Endothelial cell of umbilical vein (primary cell): Measurements from ENCODE around the gene PRKCQ. TPM values are rescaled to one million over a fixed set of nuclear protein-coding genes. Genes with fewer than 3 reads are reported as not detected.
A peak's percentile ranks its signal among the peaks of the same experiment; 100 is the strongest.

Source experiments
- BruUV-seq: library from RNA; stranded (reverse); fragments of 400-500 nt; replicated peaks from 2 replicates; lab custom pipeline; 2021; lab: Mats Ljungman, UMichigan
- CTCF ChIA-PET: fragments of 300-600, 350-600 bp; sonication (Branson Sonifier 250); formaldehyde crosslinking; loops from one replicate; lab custom pipeline; 2021; ENCODE audit warnings: antibody characterized with exemption, inconsistent platforms; lab: Charles Lee
- POLR2A ChIA-PET: fragments of 300-600, 350-600 bp; sonication (Branson Sonifier 250); formaldehyde crosslinking; loops from one replicate; lab custom pipeline; 2021; ENCODE audit warnings: antibody characterized with exemption, inconsistent platforms; lab: Charles Lee
- DNase-seq: peaks from one replicate; pipeline ENCODE4 v3.0.0-alpha.2; 2011; ENCODE audit warnings: low read depth, low spot score
- FAIRE-seq: peaks from 2 replicates; lab custom pipeline; 2011; peaks lifted over from hg19 to GRCh38; lab: Jason Lieb, UNC
- H2AFZ ChIP-seq: 2 replicates; pipeline ENCODE4 v1.6.0; 2012; ENCODE audit warnings: low read depth, low read length, control low read depth, inconsistent platforms
- H3K27ac ChIP-seq: 2 replicates; pipeline ENCODE4 v1.5.1; 2011; ENCODE audit warnings: low read depth, mild to moderate bottlenecking, control low read depth, low read length, moderate library complexity; ENCODE audit not compliant: insufficient read depth
- H3K27me3 ChIP-seq, 2 experiments: 2 replicates each; pipeline versions ENCODE4 v1.6.0 to v1.6.1; 2011; ENCODE audit warnings: low read length in 2 of 2, mixed read lengths in 1 of 2; ENCODE audit not compliant: control insufficient read depth in 2 of 2, insufficient read depth in 2 of 2
- H3K36me3 ChIP-seq, 2 experiments: 2 replicates in 1 of 2; 3 replicates in 1 of 2; pipeline ENCODE4 v1.5.1; 2011; ENCODE audit warnings: low read length in 2 of 2, mild to moderate bottlenecking in 1 of 2, moderate library complexity in 1 of 2; ENCODE audit not compliant: control insufficient read depth in 2 of 2, insufficient read depth in 2 of 2; ENCODE audit errors: extremely low read depth in 1 of 2
- H3K4me1 ChIP-seq: 3 replicates; pipeline ENCODE4 v1.5.1; 2011; ENCODE audit warnings: mild to moderate bottlenecking, low read length; ENCODE audit not compliant: control insufficient read depth, insufficient read depth; ENCODE audit errors: extremely low read depth
- H3K4me2 ChIP-seq: 2 replicates; pipeline ENCODE4 v1.6.1; 2011; ENCODE audit warnings: low read length, control low read depth, mixed read lengths; ENCODE audit not compliant: insufficient read depth
- H3K4me3 ChIP-seq, 3 experiments: fragments of 200-600 bp in 1 of 3; sonication (generic), shearing (Covaris generic) in 1 of 3; replicated peaks in 1 of 3; 2 replicates each; pipeline ENCODE4 v1.5.1; 2011 to 2016; ENCODE audit warnings: control low read depth in 3 of 3, low read length in 3 of 3, mild to moderate bottlenecking in 2 of 3, inconsistent platforms in 1 of 3, low read depth in 1 of 3, moderate library complexity in 1 of 3; ENCODE audit not compliant: insufficient read depth in 1 of 3
- H3K79me2 ChIP-seq: 2 replicates; pipeline ENCODE4 v1.6.0; 2012; ENCODE audit warnings: low read length, inconsistent platforms; ENCODE audit not compliant: control insufficient read depth, insufficient read depth
- H3K9ac ChIP-seq: replicated peaks from 2 replicates; pipeline ENCODE3; 2011; ENCODE audit warnings: low read length, control low read depth; ENCODE audit not compliant: insufficient read depth; ENCODE audit errors: extremely low read depth
- H3K9me1 ChIP-seq: replicated peaks from 3 replicates; pipeline ENCODE4 v1.6.0; 2011; ENCODE audit warnings: mild to moderate bottlenecking, low read length; ENCODE audit not compliant: control insufficient read depth, insufficient read depth; ENCODE audit errors: extremely low read depth
- H3K9me3 ChIP-seq: replicated peaks from 2 replicates; pipeline ENCODE4 v1.5.1; 2012; ENCODE audit warnings: low read length, inconsistent platforms; ENCODE audit not compliant: control insufficient read depth, insufficient read depth
- H4K20me1 ChIP-seq: replicated peaks from 2 replicates; pipeline ENCODE3; 2011; ENCODE audit warnings: mild to moderate bottlenecking, low read length; ENCODE audit not compliant: control insufficient read depth, insufficient read depth; ENCODE audit errors: extremely low read depth
- CTCF ChIP-seq, 2 donors: IDR thresholded peaks; 1 replicate in 1 of 2; 2 replicates in 1 of 2; pipeline ENCODE4 v1.5.1; 2011; ENCODE audit warnings: low read length in 2 of 2, mild to moderate bottlenecking in 2 of 2, moderate library complexity in 2 of 2, control low read depth in 1 of 2, inconsistent platforms in 1 of 2, low read depth in 1 of 2; ENCODE audit not compliant: insufficient read depth in 1 of 2; ENCODE audit errors: extremely low read depth in 1 of 2
- EZH2 ChIP-seq: IDR thresholded peaks from 2 replicates; pipeline ENCODE4 v1.6.1; 2012; ENCODE audit warnings: borderline replicate concordance, low read depth, mild to moderate bottlenecking, moderate library complexity, low read length, inconsistent platforms; ENCODE audit not compliant: severe bottlenecking
- FOS ChIP-seq: IDR thresholded peaks from 2 replicates; pipeline ENCODE4 v1.6.1; 2011; ENCODE audit warnings: mild to moderate bottlenecking, low read length, moderate library complexity, borderline replicate concordance; ENCODE audit not compliant: insufficient read depth
- GATA2 ChIP-seq: IDR thresholded peaks from 2 replicates; pipeline ENCODE4 v1.7.0; 2011; ENCODE audit warnings: low read depth, mild to moderate bottlenecking, moderate library complexity, mixed read lengths, low read length; ENCODE audit not compliant: insufficient read length, insufficient read depth
- MAX ChIP-seq: IDR thresholded peaks from 2 replicates; pipeline ENCODE4 v1.6.1; 2011; ENCODE audit not compliant: insufficient read depth, insufficient read length
- POLR2A ChIP-seq: IDR thresholded peaks from 2 replicates; pipeline ENCODE4 v1.6.1; 2012; ENCODE audit warnings: low read depth, mild to moderate bottlenecking, control low read depth, low read length
- dilution Hi-C: fragments of 300-500 bp; cut with MboI; formaldehyde crosslinking; loops from one replicate; pipeline ENCODE4 v1.15.0; 2019; ENCODE audit warnings: low sequenced_read_pairs; ENCODE audit not compliant: extremely low pct_ligation_motif_present
- intact Hi-C: fragments of 100-400 bp; cut with micrococcal nuclease; formaldehyde crosslinking; loops from one replicate; pipeline ENCODE4 v1.10.0; 2022
- polyA plus RNA-seq, 4 experiments: library from polyadenylated mRNA; depleted of rRNA in 3 of 4; stranded (reverse) in 3 of 4; unstranded in 1 of 4; fragments of >200 nt; gene quantifications; 2 replicates each; pipeline versions ENCODE4 v1.2.1 to v1.2.3, GENCODE V29; 2011 to 2012; ENCODE audit warnings: missing spikeins in 1 of 4
- total RNA-seq: library from RNA; stranded (reverse); gene quantifications from 2 replicates; pipeline ENCODE4 v1.2.3, GENCODE V29; 2021

Gene PRKCQ
- total and polyA plus RNA-seq, 2 donors (not counting 3 experiments of a cell fraction or from before 2014, with no cell fraction given), result 0.32 to 0.55 TPM

- TF ChIP-seq GATA2 (no peak), CTCF (IDR thresholded peaks at IDR 0.05; ENCODE audit: extremely low read depth in 1 of 2, insufficient read depth in 1 of 2, low read depth in 1 of 2, low read length in 2 of 2) (peak; percentile 39 to 44)
- no peak overlapping the region for H2AFZ ChIP-seq
- no peak overlapping the region for H3K4me3 ChIP-seq
- H4K20me1 ChIP-seq, result no peaks in the 10 kb centered on the region
- peaks cover 6 to 7% of the 10 kb centered on the region in 2 experiments for H3K27me3 ChIP-seq
- no peak overlapping the region for H3K27ac ChIP-seq
- intact Hi-C loops, result loop anchor here (1.0 to 10.0 kb wide), 4 partner anchors 164 to 1268 kb away; partner anchors contain the start of gene PRKCQ
- H3K9ac ChIP-seq, result no peak overlapping the region
- POLR2A ChIA-PET, result no interaction called here
- H3K9me1 ChIP-seq, result no peaks in the 10 kb centered on the region
- no peaks in the 10 kb centered on the region for H3K9me3 ChIP-seq
- H3K4me1 ChIP-seq, result no peaks in the 10 kb centered on the region
- dilution Hi-C loops, result no loop called here
- H3K4me2 ChIP-seq, result no peak overlapping the region
- H3K79me2 ChIP-seq, result no peaks in the 10 kb centered on the region
- peak; percentile 71 for FAIRE-seq
- CTCF ChIA-PET, result interaction anchor here (1.0 to 2.0 kb wide), 4 partner anchors 250 to 1270 kb away, joined by 3 to 23 read pairs (median 8); no protein-coding TSS in a partner anchor
- no peaks in the 10 kb centered on the region for H3K36me3 ChIP-seq
- peak; percentile 71 for DNase-seq
- BruUV-seq, result no TSS peak
Observed at GRCh38 chr10:6416892-6417512, 163.1 kb downstream of the PRKCQ start.

GRCh38 chr10:6411436-6411835, 168.6 kb downstream of the PRKCQ start:
- intact Hi-C loops (loop anchor here (10.0 kb wide), 1 partner anchor 1273 kb away; no protein-coding TSS in a partner anchor), dilution Hi-C loops (no loop called here)
- ChIA-PET POLR2A (no interaction called here), CTCF (interaction anchor here (0.7 to 3.7 kb wide), 2 partner anchors 10 to 555 kb away, joined by 3 to 43 read pairs; no protein-coding TSS in a partner anchor)
- Histone ChIP-seq H3K9me3 (no peaks in the 10 kb centered on the region), H3K27me3 (peaks cover 0 to 8% of the 10 kb centered on the region in 2 experiments), H4K20me1 (no peaks in the 10 kb centered on the region), H3K4me2 (no peak overlapping the region), H3K36me3 (no peaks in the 10 kb centered on the region), H3K79me2 (no peaks in the 10 kb centered on the region), H3K9ac (no peak overlapping the region), H3K27ac (no peak overlapping the region), H2AFZ (no peak overlapping the region), H3K9me1 (no peaks in the 10 kb centered on the region), H3K4me3 (no peak overlapping the region), H3K4me1 (peaks cover 4% of the 10 kb centered on the region)
- TF ChIP-seq CTCF (IDR thresholded peaks at IDR 0.05; ENCODE audit: extremely low read depth in 1 of 2, insufficient read depth in 1 of 2, low read depth in 1 of 2, low read length in 2 of 2), result no peak
- TF ChIP-seq EZH2, result no peak
- no peak for TF ChIP-seq POLR2A
- TF ChIP-seq FOS, result no peak
- no peak for TF ChIP-seq MAX
- no TSS peak for BruUV-seq
- no peak for DNase-seq
- no peak for FAIRE-seq
